HepG2 (cell line): Measurements from ENCODE around the gene GPR31. TPM values are rescaled to one million over a fixed set of nuclear protein-coding genes. Genes with fewer than 3 reads are reported as not detected.

ENCODE experiments used
- AHR ChIP-seq: IDR thresholded peaks from 2 replicates; pipeline ENCODE4 v1.6.1; 2018; ENCODE audit warnings: missing genetic modification reagents, missing compliant biosample characterization
- CBX2 ChIP-seq, 2 experiments: fragments of 200-600 bp in 1 of 2; sonication (generic); formaldehyde crosslinking in 1 of 2; IDR thresholded peaks; 2 replicates each; pipeline versions ENCODE4 v1.7.0 to v1.8.1; 2018 to 2022; ENCODE audit warnings: low read depth in 2 of 2, low read length in 1 of 2, mild to moderate bottlenecking in 1 of 2, missing genetic modification reagents in 1 of 2
- CREB1 ChIP-seq, 2 experiments: fragments of 450-650 bp in 1 of 2; IDR thresholded peaks; 2 replicates each; pipeline ENCODE4 v1.6.1; 2016 to 2017; ENCODE audit warnings: control low read depth in 1 of 2, mild to moderate bottlenecking in 1 of 2, missing compliant biosample characterization in 1 of 2, missing genetic modification characterization in 1 of 2
- GLI4 ChIP-seq: sonication (generic); formaldehyde crosslinking; IDR thresholded peaks from 2 replicates; pipeline ENCODE4 v1.5.1; 2020; ENCODE audit warnings: missing genetic modification reagents, mild to moderate bottlenecking, moderate library complexity, borderline replicate concordance
- JUN ChIP-seq: sonication (generic); formaldehyde crosslinking; IDR thresholded peaks from 2 replicates; pipeline ENCODE4 v1.4.0; 2020; ENCODE audit warnings: mild to moderate bottlenecking, missing genetic modification reagents
- KLF16 ChIP-seq, 2 experiments: sonication (generic) in 1 of 2; formaldehyde crosslinking in 1 of 2; IDR thresholded peaks; 2 replicates each; pipeline versions ENCODE4 v1.6.1 to v1.8.0; 2016 to 2023; ENCODE audit warnings: missing genetic modification reagents in 2 of 2, missing compliant biosample characterization in 1 of 2
- PRPF4 ChIP-seq: fragments of 200-400 bp; formaldehyde crosslinking; IDR thresholded peaks from 2 replicates; pipeline ENCODE4 v1.6.1; 2016; ENCODE audit warnings: low read length, low read depth; ENCODE audit not compliant: poor library complexity, severe bottlenecking
- PTBP1 ChIP-seq: fragments of 200-400 bp; formaldehyde crosslinking; IDR thresholded peaks from 2 replicates; pipeline ENCODE4 v1.6.1; 2018; ENCODE audit warnings: low read length, low read depth; ENCODE audit not compliant: poor library complexity, severe bottlenecking
- SMAD3 ChIP-seq: sonication (generic); formaldehyde crosslinking; IDR thresholded peaks from 2 replicates; pipeline ENCODE4 v1.4.0; 2020; ENCODE audit warnings: missing genetic modification reagents
- SRF ChIP-seq: IDR thresholded peaks from 2 replicates; pipeline ENCODE4 v1.6.1; 2011; ENCODE audit warnings: mild to moderate bottlenecking, low read depth, low read length, moderate library complexity
- TEAD2 ChIP-seq: sonication (generic); formaldehyde crosslinking; IDR thresholded peaks from 2 replicates; pipeline ENCODE4 v1.9.0; 2021; ENCODE audit warnings: missing genetic modification reagents
- YEATS4 ChIP-seq: sonication (generic); formaldehyde crosslinking; IDR thresholded peaks from 2 replicates; pipeline ENCODE4 v1.4.0; 2020; ENCODE audit warnings: missing genetic modification reagents, borderline replicate concordance
- ZFY ChIP-seq: sonication (generic); formaldehyde crosslinking; IDR thresholded peaks from 2 replicates; pipeline ENCODE4 v1.4.0; 2020; ENCODE audit warnings: missing genetic modification reagents
- ZNF30 ChIP-seq: sonication (generic); formaldehyde crosslinking; IDR thresholded peaks from 2 replicates; pipeline ENCODE4 v1.5.0; 2020; ENCODE audit warnings: mild to moderate bottlenecking, missing genetic modification reagents
- ZNF430 ChIP-seq: sonication (generic); formaldehyde crosslinking; IDR thresholded peaks from 2 replicates; pipeline ENCODE4 v1.9.0; 2021; ENCODE audit warnings: mild to moderate bottlenecking, missing genetic modification reagents
- ZNF678 ChIP-seq: sonication (generic); formaldehyde crosslinking; IDR thresholded peaks from 2 replicates; pipeline ENCODE4 v1.4.0; 2020; ENCODE audit warnings: mild to moderate bottlenecking, missing genetic modification reagents
- polyA plus RNA-seq, 8 experiments: library from polyadenylated mRNA; depleted of rRNA in 3 of 8; stranded (reverse) in 7 of 8; unstranded in 1 of 8; fragments of >200 nt; fragmentation: Illumina TruSeq in 4 of 8; extraction: Trizol in 4 of 8; gene quantifications; 2 replicates each; pipeline versions ENCODE4 v1.2.1 to v1.2.3, GENCODE V29; 2011 to 2016; ENCODE audit warnings: low read depth in 4 of 8, missing spikeins in 1 of 8, mixed read lengths in 1 of 8; ENCODE audit not compliant: insufficient read depth in 1 of 8
- total RNA-seq, 5 experiments: library from RNA; depleted of rRNA; stranded (reverse); fragments of >200 nt; fragmentation: Illumina TruSeq; extraction: Trizol; gene quantifications; 2 replicates each; pipeline ENCODE4 v1.2.3, GENCODE V29; 2016; ENCODE audit warnings: low read depth in 1 of 5
- TF ChIP-seq, protein P1 (sequence below): sonication (generic); formaldehyde crosslinking; IDR thresholded peaks from 2 replicates; pipeline ENCODE4 v1.9.0; 2021; ENCODE audit warnings: missing genetic modification reagents, mild to moderate bottlenecking, borderline replicate concordance
- TF ChIP-seq, protein P2 (sequence below): sonication (generic); formaldehyde crosslinking; IDR thresholded peaks from 2 replicates; pipeline ENCODE4 v1.8.1; 2022; ENCODE audit warnings: mild to moderate bottlenecking, missing genetic modification reagents
- TF ChIP-seq, protein P3 (sequence below): sonication (generic); formaldehyde crosslinking; IDR thresholded peaks from 2 replicates; pipeline ENCODE4 v1.5.0; 2020; ENCODE audit warnings: mild to moderate bottlenecking, missing genetic modification reagents, borderline replicate concordance
- TF ChIP-seq, protein P4 (sequence below): sonication (generic); formaldehyde crosslinking; conservative IDR thresholded peaks from 2 replicates; pipeline ENCODE4 v1.4.0; 2020; ENCODE audit warnings: missing genetic modification reagents

Gene GPR31
- total and polyA plus RNA-seq, 2 of the 13 experiments (the other 11 are each of a cell fraction or from before 2014, with no cell fraction given), result not detected

DNA sequence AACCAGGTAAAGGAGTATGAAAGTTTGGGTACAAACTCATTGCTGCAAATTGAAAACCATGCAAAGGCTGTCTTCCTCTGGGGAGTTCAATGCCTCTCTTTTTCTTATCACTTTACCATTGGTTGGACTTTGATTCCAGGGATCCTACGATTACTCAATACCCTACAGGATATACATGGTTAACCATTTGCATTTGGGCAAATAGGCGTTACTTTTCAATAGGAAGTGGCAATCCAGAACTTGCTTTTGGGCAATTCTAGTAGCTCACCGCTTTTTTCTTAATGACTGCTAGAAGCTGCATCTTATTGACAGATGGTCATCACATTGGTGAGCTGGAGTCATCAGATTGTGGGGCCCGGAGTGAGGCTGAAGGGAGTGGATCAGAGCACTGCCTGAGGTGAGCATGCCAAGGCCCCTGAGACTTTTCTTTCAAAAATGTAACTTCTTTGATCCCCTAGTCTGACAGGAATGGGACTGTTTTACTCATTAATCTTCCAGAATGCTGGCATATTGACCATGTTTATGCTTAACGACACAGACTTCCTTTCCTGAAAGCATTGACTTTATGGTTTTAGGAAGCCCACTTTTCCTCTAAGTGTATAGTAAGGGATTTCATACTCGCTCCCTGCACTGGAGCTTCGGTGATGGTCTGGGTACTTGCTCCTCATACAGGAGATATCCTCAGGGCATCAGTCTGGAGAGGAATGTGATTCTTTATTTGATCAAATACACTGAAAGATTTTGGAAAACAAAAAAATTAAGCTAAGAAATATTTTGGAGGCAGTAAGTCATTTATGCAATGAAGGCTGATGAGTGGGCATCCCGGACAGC is 34.7 kb downstream of the GPR31 start, which contains the start of gene CCR6 (continued):
- TF ChIP-seq, protein P1, sequence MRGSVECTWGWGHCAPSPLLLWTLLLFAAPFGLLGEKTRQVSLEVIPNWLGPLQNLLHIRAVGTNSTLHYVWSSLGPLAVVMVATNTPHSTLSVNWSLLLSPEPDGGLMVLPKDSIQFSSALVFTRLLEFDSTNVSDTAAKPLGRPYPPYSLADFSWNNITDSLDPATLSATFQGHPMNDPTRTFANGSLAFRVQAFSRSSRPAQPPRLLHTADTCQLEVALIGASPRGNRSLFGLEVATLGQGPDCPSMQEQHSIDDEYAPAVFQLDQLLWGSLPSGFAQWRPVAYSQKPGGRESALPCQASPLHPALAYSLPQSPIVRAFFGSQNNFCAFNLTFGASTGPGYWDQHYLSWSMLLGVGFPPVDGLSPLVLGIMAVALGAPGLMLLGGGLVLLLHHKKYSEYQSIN (CRISPR knock-in tag), result no peak
- peak in 1 of 2 experiments; percentile 76; a peak in 2 of 4 replicates for TF ChIP-seq KLF16 (CRISPR knock-in tag; IDR thresholded peaks at IDR 0.05)
- TF ChIP-seq CBX2 (IDR thresholded peaks at IDR 0.05; ENCODE audit: low read depth, low read length), result no peak
- TF ChIP-seq CBX2 (CRISPR knock-in tag; IDR thresholded peaks at IDR 0.05; ENCODE audit: low read depth), result no peak
- TF ChIP-seq, protein P2, sequence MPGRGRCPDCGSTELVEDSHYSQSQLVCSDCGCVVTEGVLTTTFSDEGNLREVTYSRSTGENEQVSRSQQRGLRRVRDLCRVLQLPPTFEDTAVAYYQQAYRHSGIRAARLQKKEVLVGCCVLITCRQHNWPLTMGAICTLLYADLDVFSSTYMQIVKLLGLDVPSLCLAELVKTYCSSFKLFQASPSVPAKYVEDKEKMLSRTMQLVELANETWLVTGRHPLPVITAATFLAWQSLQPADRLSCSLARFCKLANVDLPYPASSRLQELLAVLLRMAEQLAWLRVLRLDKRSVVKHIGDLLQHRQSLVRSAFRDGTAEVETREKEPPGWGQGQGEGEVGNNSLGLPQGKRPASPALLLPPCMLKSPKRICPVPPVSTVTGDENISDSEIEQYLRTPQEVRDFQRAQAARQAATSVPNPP (CRISPR knock-in tag), result peak; percentile 36; the same call in 1 of the 2 replicates
- TF ChIP-seq SMAD3, result peak; percentile 72; the same call in 1 of the 2 replicates
- 0 out of 2 replicates have a peak, but pooled peaks have one; percentile 42 for TF ChIP-seq YEATS4 (CRISPR knock-in tag)
- TF ChIP-seq, protein P3, sequence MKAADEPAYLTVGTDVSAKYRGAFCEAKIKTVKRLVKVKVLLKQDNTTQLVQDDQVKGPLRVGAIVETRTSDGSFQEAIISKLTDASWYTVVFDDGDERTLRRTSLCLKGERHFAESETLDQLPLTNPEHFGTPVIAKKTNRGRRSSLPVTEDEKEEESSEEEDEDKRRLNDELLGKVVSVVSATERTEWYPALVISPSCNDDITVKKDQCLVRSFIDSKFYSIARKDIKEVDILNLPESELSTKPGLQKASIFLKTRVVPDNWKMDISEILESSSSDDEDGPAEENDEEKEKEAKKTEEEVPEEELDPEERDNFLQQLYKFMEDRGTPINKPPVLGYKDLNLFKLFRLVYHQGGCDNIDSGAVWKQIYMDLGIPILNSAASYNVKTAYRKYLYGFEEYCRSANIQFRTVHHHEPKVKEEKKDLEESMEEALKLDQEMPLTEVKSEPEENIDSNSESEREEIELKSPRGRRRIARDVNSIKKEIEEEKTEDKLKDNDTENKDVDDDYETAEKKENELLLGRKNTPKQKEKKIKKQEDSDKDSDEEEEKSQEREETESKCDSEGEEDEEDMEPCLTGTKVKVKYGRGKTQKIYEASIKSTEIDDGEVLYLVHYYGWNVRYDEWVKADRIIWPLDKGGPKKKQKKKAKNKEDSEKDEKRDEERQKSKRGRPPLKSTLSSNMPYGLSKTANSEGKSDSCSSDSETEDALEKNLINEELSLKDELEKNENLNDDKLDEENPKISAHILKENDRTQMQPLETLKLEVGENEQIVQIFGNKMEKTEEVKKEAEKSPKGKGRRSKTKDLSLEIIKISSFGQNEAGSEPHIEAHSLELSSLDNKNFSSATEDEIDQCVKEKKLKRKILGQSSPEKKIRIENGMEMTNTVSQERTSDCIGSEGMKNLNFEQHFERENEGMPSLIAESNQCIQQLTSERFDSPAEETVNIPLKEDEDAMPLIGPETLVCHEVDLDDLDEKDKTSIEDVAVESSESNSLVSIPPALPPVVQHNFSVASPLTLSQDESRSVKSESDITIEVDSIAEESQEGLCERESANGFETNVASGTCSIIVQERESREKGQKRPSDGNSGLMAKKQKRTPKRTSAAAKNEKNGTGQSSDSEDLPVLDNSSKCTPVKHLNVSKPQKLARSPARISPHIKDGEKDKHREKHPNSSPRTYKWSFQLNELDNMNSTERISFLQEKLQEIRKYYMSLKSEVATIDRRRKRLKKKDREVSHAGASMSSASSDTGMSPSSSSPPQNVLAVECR, result peak; percentile 61; the same call in 1 of the 2 replicates
- no peak for TF ChIP-seq PRPF4
- TF ChIP-seq ZFY (CRISPR knock-in tag), result no peak
- TF ChIP-seq TEAD2 (CRISPR knock-in tag), result no peak
- no peak for TF ChIP-seq AHR (CRISPR knock-in tag)
- TF ChIP-seq ZNF430, result no peak; the same call in 1 of the 2 replicates
- no peak for TF ChIP-seq ZNF678
- TF ChIP-seq, protein P4, sequence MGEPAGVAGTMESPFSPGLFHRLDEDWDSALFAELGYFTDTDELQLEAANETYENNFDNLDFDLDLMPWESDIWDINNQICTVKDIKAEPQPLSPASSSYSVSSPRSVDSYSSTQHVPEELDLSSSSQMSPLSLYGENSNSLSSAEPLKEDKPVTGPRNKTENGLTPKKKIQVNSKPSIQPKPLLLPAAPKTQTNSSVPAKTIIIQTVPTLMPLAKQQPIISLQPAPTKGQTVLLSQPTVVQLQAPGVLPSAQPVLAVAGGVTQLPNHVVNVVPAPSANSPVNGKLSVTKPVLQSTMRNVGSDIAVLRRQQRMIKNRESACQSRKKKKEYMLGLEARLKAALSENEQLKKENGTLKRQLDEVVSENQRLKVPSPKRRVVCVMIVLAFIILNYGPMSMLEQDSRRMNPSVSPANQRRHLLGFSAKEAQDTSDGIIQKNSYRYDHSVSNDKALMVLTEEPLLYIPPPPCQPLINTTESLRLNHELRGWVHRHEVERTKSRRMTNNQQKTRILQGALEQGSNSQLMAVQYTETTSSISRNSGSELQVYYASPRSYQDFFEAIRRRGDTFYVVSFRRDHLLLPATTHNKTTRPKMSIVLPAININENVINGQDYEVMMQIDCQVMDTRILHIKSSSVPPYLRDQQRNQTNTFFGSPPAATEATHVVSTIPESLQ (CRISPR knock-in tag), result no peak
- TF ChIP-seq ZNF30 (CRISPR knock-in tag), result no peak
- no peak for TF ChIP-seq PTBP1
- no peak for TF ChIP-seq JUN
- no peak for TF ChIP-seq CREB1 (IDR thresholded peaks at IDR 0.05)
- TF ChIP-seq CREB1 (CRISPR knock-in tag; IDR thresholded peaks at IDR 0.05), result peak; percentile 74
- peak; percentile 61; the same call in 1 of the 2 replicates for TF ChIP-seq SRF
- no peak for TF ChIP-seq GLI4 (CRISPR knock-in tag)
